GM06990 (cell line): ENCODE data around the gene CTNNA3.

Source experiments
- DNase-seq: peaks from one replicate; pipeline ENCODE4 v3.0.0-alpha.2; 2011; ENCODE audit not compliant: insufficient read length; ENCODE audit errors: extremely low read depth
- H3K27me3 ChIP-seq: replicated peaks from 2 replicates; pipeline ENCODE4 v1.6.0; 2011; ENCODE audit warnings: low read length; ENCODE audit not compliant: control insufficient read depth, insufficient read depth
- H3K36me3 ChIP-seq: 2 replicates; pipeline ENCODE4 v1.5.1; 2011; ENCODE audit warnings: low read length; ENCODE audit not compliant: control insufficient read depth, insufficient read depth
- H3K4me3 ChIP-seq: replicated peaks from 2 replicates; pipeline ENCODE4 v1.5.1; 2011; ENCODE audit warnings: low read depth, mild to moderate bottlenecking, control low read depth, low read length
- TF ChIP-seq, protein P1 (sequence below): IDR thresholded peaks from 2 replicates; pipeline ENCODE4 v1.5.1; 2011; ENCODE audit warnings: low read length, control low read depth, mild to moderate bottlenecking, inconsistent platforms; ENCODE audit not compliant: insufficient read depth, poor library complexity, severe bottlenecking

CTNNA3 gene

GRCh38 chr10:67518043-67518442 lies 178.0 kb downstream of the CTNNA3 start:
- TF ChIP-seq, protein P1, sequence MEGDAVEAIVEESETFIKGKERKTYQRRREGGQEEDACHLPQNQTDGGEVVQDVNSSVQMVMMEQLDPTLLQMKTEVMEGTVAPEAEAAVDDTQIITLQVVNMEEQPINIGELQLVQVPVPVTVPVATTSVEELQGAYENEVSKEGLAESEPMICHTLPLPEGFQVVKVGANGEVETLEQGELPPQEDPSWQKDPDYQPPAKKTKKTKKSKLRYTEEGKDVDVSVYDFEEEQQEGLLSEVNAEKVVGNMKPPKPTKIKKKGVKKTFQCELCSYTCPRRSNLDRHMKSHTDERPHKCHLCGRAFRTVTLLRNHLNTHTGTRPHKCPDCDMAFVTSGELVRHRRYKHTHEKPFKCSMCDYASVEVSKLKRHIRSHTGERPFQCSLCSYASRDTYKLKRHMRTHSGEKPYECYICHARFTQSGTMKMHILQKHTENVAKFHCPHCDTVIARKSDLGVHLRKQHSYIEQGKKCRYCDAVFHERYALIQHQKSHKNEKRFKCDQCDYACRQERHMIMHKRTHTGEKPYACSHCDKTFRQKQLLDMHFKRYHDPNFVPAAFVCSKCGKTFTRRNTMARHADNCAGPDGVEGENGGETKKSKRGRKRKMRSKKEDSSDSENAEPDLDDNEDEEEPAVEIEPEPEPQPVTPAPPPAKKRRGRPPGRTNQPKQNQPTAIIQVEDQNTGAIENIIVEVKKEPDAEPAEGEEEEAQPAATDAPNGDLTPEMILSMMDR = no peak
- no peaks in the 10 kb centered on the region for H3K27me3 ChIP-seq
- H3K4me3 ChIP-seq = no peak overlapping the region
- DNase-seq = no peak
- no peaks in the 10 kb centered on the region for H3K36me3 ChIP-seq

DNA sequence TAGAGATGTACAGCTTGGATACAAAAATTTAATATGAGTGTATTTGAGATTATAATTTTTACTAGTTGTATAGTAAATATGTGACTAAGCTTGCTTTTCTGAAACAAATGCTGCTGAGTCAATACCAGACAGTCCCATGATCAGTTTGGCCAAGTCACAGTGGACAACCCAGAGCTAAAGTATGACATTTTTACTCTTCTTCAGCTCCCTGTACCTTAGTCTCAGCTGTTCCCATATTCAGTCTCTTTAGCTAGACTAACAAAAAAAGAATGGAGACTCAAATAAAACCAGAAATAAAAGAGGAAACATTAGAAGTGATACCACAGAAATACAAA lies 189.3 kb downstream of the CTNNA3 start:
- H3K27me3 ChIP-seq = no peaks in the 10 kb centered on the region
- H3K36me3 ChIP-seq = no peaks in the 10 kb centered on the region
- TF ChIP-seq, protein P1 = no peak
- DNase-seq = no peak
- H3K4me3 ChIP-seq = no peak overlapping the region

GRCh38 chr10:67506083-67506756 lies 189.8 kb downstream of the CTNNA3 start:
- no peaks in the 10 kb centered on the region for H3K36me3 ChIP-seq
- H3K27me3 ChIP-seq = no peaks in the 10 kb centered on the region
- DNase-seq = no peak
- H3K4me3 ChIP-seq = no peak overlapping the region
- TF ChIP-seq, protein P1 = no peak

- TF ChIP-seq, protein P1 = no peak
- no peak for DNase-seq
- Histone ChIP-seq H3K27me3 (no peaks in the 10 kb centered on the region), H3K4me3 (no peak overlapping the region), H3K36me3 (no peaks in the 10 kb centered on the region)
These were observed 203.5 kb downstream of the CTNNA3 start for GRCh38 chr10:67492317-67493019.

GRCh38 chr10:67487906-67488619 lies 207.9 kb downstream of the CTNNA3 start:
- no peak for DNase-seq
- TF ChIP-seq, protein P1 = no peak
- Histone ChIP-seq H3K36me3 (no peaks in the 10 kb centered on the region), H3K4me3 (no peak overlapping the region), H3K27me3 (no peaks in the 10 kb centered on the region)
